UCSD-AML1 (cell line): ENCODE measurements around the gene KDM4C.

Experiments used
- DNase-seq: peaks from one replicate; lab custom pipeline; 2025; ENCODE audit not compliant: unreplicated experiment; lab: John Stamatoyannopoulos, UW

The KDM4C gene

GRCh38 chr9:6965566-6965965 is 207.8 kb downstream of the KDM4C start:
- DNase-seq = no peak

GRCh38 chr9:6968271-6968670 is 210.5 kb downstream of the KDM4C start:
- DNase-seq = no peak

GRCh38 chr9:6969805-6970204 is 212.0 kb downstream of the KDM4C start:
- DNase-seq = no peak

GRCh38 chr9:6973089-6973488 is 215.3 kb downstream of the KDM4C start:
- DNase-seq = no peak

GRCh38 chr9:6973762-6974161 is 216.0 kb downstream of the KDM4C start:
- no peak for DNase-seq

GRCh38 chr9:6975198-6975597 is 217.4 kb downstream of the KDM4C start:
- no peak for DNase-seq

GRCh38 chr9:6977761-6978160 is 220.0 kb downstream of the KDM4C start:
- no peak for DNase-seq

- DNase-seq = no peak
Measured at GRCh38 chr9:6978591-6978990, 220.8 kb downstream of the KDM4C start.

GRCh38 chr9:6984941-6985578 is 227.3 kb downstream of the KDM4C start:
- DNase-seq = no peak

- no peak for DNase-seq
Measured at GRCh38 chr9:6986141-6986815, 228.5 kb downstream of the KDM4C start.

GRCh38 chr9:6987381-6987780 is 229.6 kb downstream of the KDM4C start:
- no peak for DNase-seq

GRCh38 chr9:6991418-6991817 is 233.6 kb downstream of the KDM4C start:
- no peak for DNase-seq

GRCh38 chr9:6996061-6996854 is 238.5 kb downstream of the KDM4C start:
- DNase-seq = no peak

- no peak for DNase-seq
Measured at GRCh38 chr9:6997330-6997729, 239.6 kb downstream of the KDM4C start.

- DNase-seq = no peak
Measured at GRCh38 chr9:6999794-7000193, 242.0 kb downstream of the KDM4C start.

- DNase-seq = no peak
Measured at GRCh38 chr9:7001571-7001970, 243.8 kb downstream of the KDM4C start.

- DNase-seq = no peak
Measured at GRCh38 chr9:7003861-7004260, 246.1 kb downstream of the KDM4C start.

- no peak for DNase-seq
Measured at GRCh38 chr9:7006417-7006816, 248.6 kb downstream of the KDM4C start.

GRCh38 chr9:7008411-7008810 is 250.6 kb downstream of the KDM4C start:
- no peak for DNase-seq

- DNase-seq = no peak
Measured at GRCh38 chr9:7009065-7009464, 251.3 kb downstream of the KDM4C start.

GRCh38 chr9:7011395-7012067 is 253.8 kb downstream of the KDM4C start:
- DNase-seq = peak; percentile 17

GRCh38 chr9:7027996-7028395 is 270.2 kb downstream of the KDM4C start:
- DNase-seq = no peak
